Measurements from ENCODE around the gene TTC13.

Gene TTC13

GRCh38 chr1:230982696-230983095 lies 4.0 kb upstream of the TTC13 start:
- H3K4me1 Mint-ChIP-seq (ENCODE audit: low read depth), result peaks cover 19% of the 10 kb centered on the region
- H3K36me3 Mint-ChIP-seq (ENCODE audit: low read depth), result peaks cover 51% of the 10 kb centered on the region
- H3K4me3 Mint-ChIP-seq, result no peak overlapping the region
- H3K27me3 Mint-ChIP-seq, result no peaks in the 10 kb centered on the region
- intact Hi-C loops (cut with micrococcal nuclease), result loop anchor here (5.0 to 10.0 kb wide), 2 partner anchors 55 to 338 kb away; partner anchors contain the start of gene COG2
- H3K9me3 Mint-ChIP-seq, result no peaks in the 10 kb centered on the region
- H3K27ac Mint-ChIP-seq, result no peak overlapping the region

GRCh38 chr1:230979952-230980351 lies 1.3 kb upstream of the TTC13 start:
- Mint-ChIP-seq H3K4me1 (ENCODE audit: low read depth) (peaks cover 33% of the 10 kb centered on the region), H3K9me3 (no peaks in the 10 kb centered on the region), H3K27ac (no peak overlapping the region), H3K36me3 (ENCODE audit: low read depth) (peaks cover 46% of the 10 kb centered on the region), H3K27me3 (no peaks in the 10 kb centered on the region), H3K4me3 (no peak overlapping the region)
- intact Hi-C loops (cut with micrococcal nuclease), result loop anchor here (2.0 to 10.0 kb wide), 5 partner anchors 57 to 357 kb away; partner anchors contain the start of genes COG2, EXOC8, GNPAT and SPRTN

- Mint-ChIP-seq H3K4me3 (no peak overlapping the region), H3K9me3 (no peaks in the 10 kb centered on the region), H3K4me1 (ENCODE audit: low read depth) (peaks cover 27% of the 10 kb centered on the region), H3K27me3 (no peaks in the 10 kb centered on the region), H3K36me3 (ENCODE audit: low read depth) (peaks cover 48% of the 10 kb centered on the region), H3K27ac (no peak overlapping the region)
- intact Hi-C loops (cut with micrococcal nuclease), result loop anchor here (2.0 to 5.0 kb wide), 3 partner anchors 63 to 358 kb away; partner anchors contain the start of genes EXOC8, GNPAT and SPRTN
Observed at GRCh38 chr1:230979389-230979716, 692 bp upstream of the TTC13 start.

- peak overlapping the region; percentile 83 for H3K4me3 Mint-ChIP-seq
- peaks cover 44% of the 10 kb centered on the region for H3K36me3 Mint-ChIP-seq (ENCODE audit: low read depth)
- H3K27ac Mint-ChIP-seq, result peak overlapping the region; percentile 86
- H3K4me1 Mint-ChIP-seq (ENCODE audit: low read depth), result peaks cover 31% of the 10 kb centered on the region
- intact Hi-C loops (cut with micrococcal nuclease), result loop anchor here (2.0 to 5.0 kb wide), 3 partner anchors 61 to 359 kb away; partner anchors contain the start of genes EXOC8, GNPAT and SPRTN
- no peaks in the 10 kb centered on the region for H3K9me3 Mint-ChIP-seq
- no peaks in the 10 kb centered on the region for H3K27me3 Mint-ChIP-seq
Observed at GRCh38 chr1:230977761-230978490, 735 bp downstream of the TTC13 start.

GRCh38 chr1:230976825-230977747 lies 1.6 kb downstream of the TTC13 start:
- Mint-ChIP-seq H3K4me3 (peak overlapping the region; percentile 83), H3K27ac (peak overlapping the region; percentile 86), H3K9me3 (no peaks in the 10 kb centered on the region), H3K27me3 (no peaks in the 10 kb centered on the region), H3K4me1 (ENCODE audit: low read depth) (peaks cover 40% of the 10 kb centered on the region), H3K36me3 (ENCODE audit: low read depth) (peaks cover 44% of the 10 kb centered on the region)
- intact Hi-C loops (cut with micrococcal nuclease), result loop anchor here (5.0 kb wide), 1 partner anchor 360 kb away; the partner anchor contains the start of genes EXOC8 and SPRTN

GRCh38 chr1:230976360-230976759 lies 2.3 kb downstream of the TTC13 start:
- Mint-ChIP-seq H3K4me3 (no peak overlapping the region), H3K27ac (peak overlapping the region; percentile 86), H3K36me3 (ENCODE audit: low read depth) (peaks cover 44% of the 10 kb centered on the region), H3K9me3 (no peaks in the 10 kb centered on the region), H3K4me1 (ENCODE audit: low read depth) (peaks cover 46% of the 10 kb centered on the region), H3K27me3 (no peaks in the 10 kb centered on the region)
- intact Hi-C loops (cut with micrococcal nuclease), result loop anchor here (5.0 kb wide), 1 partner anchor 361 kb away; the partner anchor contains the start of genes EXOC8 and SPRTN

GRCh38 chr1:230975636-230976035 lies 3.0 kb downstream of the TTC13 start:
- Mint-ChIP-seq H3K4me3 (no peak overlapping the region), H3K9me3 (no peaks in the 10 kb centered on the region), H3K27me3 (no peaks in the 10 kb centered on the region), H3K36me3 (ENCODE audit: low read depth) (peaks cover 46% of the 10 kb centered on the region), H3K27ac (no peak overlapping the region), H3K4me1 (ENCODE audit: low read depth) (peaks cover 50% of the 10 kb centered on the region)
- intact Hi-C loops (cut with micrococcal nuclease), result loop anchor here (5.0 kb wide), 1 partner anchor 362 kb away; the partner anchor contains the start of genes EXOC8 and SPRTN

GRCh38 chr1:230972855-230973271 lies 5.8 kb downstream of the TTC13 start:
- intact Hi-C loops (cut with micrococcal nuclease), result no loop called here

GRCh38 chr1:230971771-230972170 lies 6.9 kb downstream of the TTC13 start:
- H3K4me3 Mint-ChIP-seq, result no peak overlapping the region
- H3K27me3 Mint-ChIP-seq, result no peaks in the 10 kb centered on the region
- H3K27ac Mint-ChIP-seq, result peak overlapping the region; percentile 82
- H3K4me1 Mint-ChIP-seq (ENCODE audit: low read depth), result peaks cover 65% of the 10 kb centered on the region
- H3K9me3 Mint-ChIP-seq, result no peaks in the 10 kb centered on the region
- intact Hi-C loops (cut with micrococcal nuclease), result no loop called here
- peaks cover 52% of the 10 kb centered on the region for H3K36me3 Mint-ChIP-seq (ENCODE audit: low read depth)

More at GRCh38 chr1:230972855-230973271, 5.8 kb downstream of the TTC13 start:
- Mint-ChIP-seq H3K27ac (peak overlapping the region; percentile 82), H3K27me3 (no peaks in the 10 kb centered on the region), H3K4me3 (no peak overlapping the region), H3K4me1 (ENCODE audit: low read depth) (peaks cover 73% of the 10 kb centered on the region), H3K9me3 (no peaks in the 10 kb centered on the region), H3K36me3 (ENCODE audit: low read depth) (peaks cover 52% of the 10 kb centered on the region)

- intact Hi-C loops (cut with micrococcal nuclease), result no loop called here
- Mint-ChIP-seq H3K27ac (no peak overlapping the region), H3K4me1 (ENCODE audit: low read depth) (peaks cover 55% of the 10 kb centered on the region), H3K27me3 (no peaks in the 10 kb centered on the region), H3K36me3 (ENCODE audit: low read depth) (peaks cover 39% of the 10 kb centered on the region), H3K4me3 (no peak overlapping the region), H3K9me3 (peaks cover 1% of the 10 kb centered on the region)
Observed at GRCh38 chr1:230970432-230970831, 8.2 kb downstream of the TTC13 start.

- Mint-ChIP-seq H3K36me3 (ENCODE audit: low read depth) (peaks cover 39% of the 10 kb centered on the region), H3K27ac (no peak overlapping the region), H3K4me1 (ENCODE audit: low read depth) (peaks cover 45% of the 10 kb centered on the region), H3K4me3 (no peak overlapping the region), H3K27me3 (no peaks in the 10 kb centered on the region), H3K9me3 (peaks cover 10% of the 10 kb centered on the region)
- intact Hi-C loops (cut with micrococcal nuclease), result no loop called here
Observed at GRCh38 chr1:230966358-230966873, 12.2 kb downstream of the TTC13 start.

- intact Hi-C loops (cut with micrococcal nuclease), result no loop called here
- Mint-ChIP-seq H3K27me3 (no peaks in the 10 kb centered on the region), H3K4me1 (ENCODE audit: low read depth) (peaks cover 41% of the 10 kb centered on the region), H3K27ac (no peak overlapping the region), H3K9me3 (peaks cover 10% of the 10 kb centered on the region), H3K36me3 (ENCODE audit: low read depth) (peaks cover 44% of the 10 kb centered on the region), H3K4me3 (no peak overlapping the region)
Observed at GRCh38 chr1:230965535-230965934, 13.1 kb downstream of the TTC13 start.

- Mint-ChIP-seq H3K36me3 (ENCODE audit: low read depth) (peaks cover 44% of the 10 kb centered on the region), H3K4me3 (no peak overlapping the region), H3K27me3 (no peaks in the 10 kb centered on the region), H3K27ac (peak overlapping the region; percentile 21), H3K4me1 (ENCODE audit: low read depth) (peaks cover 34% of the 10 kb centered on the region), H3K9me3 (peaks cover 10% of the 10 kb centered on the region)
- intact Hi-C loops (cut with micrococcal nuclease), result no loop called here
Observed at GRCh38 chr1:230964896-230965295, 13.8 kb downstream of the TTC13 start.

All from dendritic cell treated with granulocyte-macrophage colony-stimulating factor and Interleukin-4, amounts not matched to agents 40 ng/mL and 50 ng/mL, for 4 days (primary cell).